BJ (cell line): ENCODE measurements around the gene HCFC1. TPM values are rescaled to one million over a fixed set of nuclear protein-coding genes. Genes with fewer than 3 reads are reported as not detected.

Experiments used
- CTCF ChIA-PET: fragments of 350-600 bp; formaldehyde crosslinking; extraction: SDS; loops from one replicate; lab custom pipeline; 2021; ENCODE audit warnings: antibody characterized with exemption, inconsistent platforms; lab: Yijun Ruan, JAX
- POLR2A ChIA-PET: fragments of 300-600 bp; sonication (Branson Sonifier 250); formaldehyde crosslinking; extraction: SDS; loops from one replicate; lab custom pipeline; 2021; ENCODE audit warnings: antibody characterized with exemption; lab: Charles Lee
- DNase-seq: peaks from one replicate; pipeline ENCODE4 v3.0.0-alpha.2; 2011; ENCODE audit warnings: low read depth
- H3K27me3 ChIP-seq: 2 replicates; pipeline ENCODE4 v1.6.0; 2011; ENCODE audit warnings: low read length; ENCODE audit not compliant: control insufficient read depth, insufficient read depth
- H3K36me3 ChIP-seq: 2 replicates; pipeline ENCODE4 v1.5.1; 2011; ENCODE audit warnings: low read length; ENCODE audit not compliant: control insufficient read depth, insufficient read depth
- H3K4me3 ChIP-seq: 2 replicates; pipeline ENCODE4 v1.5.1; 2011; ENCODE audit warnings: low read depth, mild to moderate bottlenecking, control low read depth, low read length
- polyA plus RNA-seq: library from polyadenylated mRNA; depleted of rRNA; stranded (reverse); fragments of >200 nt; gene quantifications from 2 replicates; pipeline ENCODE4 v1.2.3, GENCODE V29; 2011
- TF ChIP-seq, protein P1 (sequence below): IDR thresholded peaks from 2 replicates; pipeline ENCODE4 v1.5.1; 2011; ENCODE audit warnings: low read depth, mild to moderate bottlenecking, control low read depth, inconsistent platforms, low read length, moderate library complexity; ENCODE audit not compliant: insufficient read depth

HCFC1 gene
- polyA plus RNA-seq, 1 experiment = 3.3 TPM

GRCh38 chrX:153907456-153907855, 64.2 kb downstream of the HCFC1 start:
- ChIA-PET CTCF (interaction anchor here (1.2 to 1.4 kb wide), 2 partner anchors 15 to 143 kb away, joined by 3 to 5 read pairs; partner anchors contain the start of gene PLXNB3), POLR2A (no interaction called here)
- TF ChIP-seq, protein P1, sequence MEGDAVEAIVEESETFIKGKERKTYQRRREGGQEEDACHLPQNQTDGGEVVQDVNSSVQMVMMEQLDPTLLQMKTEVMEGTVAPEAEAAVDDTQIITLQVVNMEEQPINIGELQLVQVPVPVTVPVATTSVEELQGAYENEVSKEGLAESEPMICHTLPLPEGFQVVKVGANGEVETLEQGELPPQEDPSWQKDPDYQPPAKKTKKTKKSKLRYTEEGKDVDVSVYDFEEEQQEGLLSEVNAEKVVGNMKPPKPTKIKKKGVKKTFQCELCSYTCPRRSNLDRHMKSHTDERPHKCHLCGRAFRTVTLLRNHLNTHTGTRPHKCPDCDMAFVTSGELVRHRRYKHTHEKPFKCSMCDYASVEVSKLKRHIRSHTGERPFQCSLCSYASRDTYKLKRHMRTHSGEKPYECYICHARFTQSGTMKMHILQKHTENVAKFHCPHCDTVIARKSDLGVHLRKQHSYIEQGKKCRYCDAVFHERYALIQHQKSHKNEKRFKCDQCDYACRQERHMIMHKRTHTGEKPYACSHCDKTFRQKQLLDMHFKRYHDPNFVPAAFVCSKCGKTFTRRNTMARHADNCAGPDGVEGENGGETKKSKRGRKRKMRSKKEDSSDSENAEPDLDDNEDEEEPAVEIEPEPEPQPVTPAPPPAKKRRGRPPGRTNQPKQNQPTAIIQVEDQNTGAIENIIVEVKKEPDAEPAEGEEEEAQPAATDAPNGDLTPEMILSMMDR = no peak
- DNase-seq = no peak
- no peaks in the 10 kb centered on the region for H3K36me3 ChIP-seq
- no peak overlapping the region for H3K4me3 ChIP-seq
- H3K27me3 ChIP-seq = no peaks in the 10 kb centered on the region

- POLR2A ChIA-PET = no interaction called here
- no peak overlapping the region for H3K4me3 ChIP-seq
These were observed 65.3 kb downstream of the HCFC1 start for GRCh38 chrX:153906126-153906917.

GRCh38 chrX:153905481-153906095, 66.0 kb downstream of the HCFC1 start:
- TF ChIP-seq, protein P1 = no peak
- Histone ChIP-seq H3K4me3 (no peak overlapping the region), H3K27me3 (no peaks in the 10 kb centered on the region), H3K36me3 (no peaks in the 10 kb centered on the region)
- POLR2A ChIA-PET = no interaction called here
- CTCF ChIA-PET = no interaction called here
- no peak for DNase-seq

More at GRCh38 chrX:153906126-153906917, 65.3 kb downstream of the HCFC1 start:
- Histone ChIP-seq H3K27me3 (no peaks in the 10 kb centered on the region), H3K36me3 (no peaks in the 10 kb centered on the region)
- CTCF ChIA-PET = interaction anchor here (1.0 to 1.4 kb wide), 3 partner anchors 16 to 142 kb away, joined by 3 to 5 read pairs (median 3); partner anchors contain the start of gene PLXNB3
- TF ChIP-seq, protein P1 = no peak
- no peak for DNase-seq

DNA sequence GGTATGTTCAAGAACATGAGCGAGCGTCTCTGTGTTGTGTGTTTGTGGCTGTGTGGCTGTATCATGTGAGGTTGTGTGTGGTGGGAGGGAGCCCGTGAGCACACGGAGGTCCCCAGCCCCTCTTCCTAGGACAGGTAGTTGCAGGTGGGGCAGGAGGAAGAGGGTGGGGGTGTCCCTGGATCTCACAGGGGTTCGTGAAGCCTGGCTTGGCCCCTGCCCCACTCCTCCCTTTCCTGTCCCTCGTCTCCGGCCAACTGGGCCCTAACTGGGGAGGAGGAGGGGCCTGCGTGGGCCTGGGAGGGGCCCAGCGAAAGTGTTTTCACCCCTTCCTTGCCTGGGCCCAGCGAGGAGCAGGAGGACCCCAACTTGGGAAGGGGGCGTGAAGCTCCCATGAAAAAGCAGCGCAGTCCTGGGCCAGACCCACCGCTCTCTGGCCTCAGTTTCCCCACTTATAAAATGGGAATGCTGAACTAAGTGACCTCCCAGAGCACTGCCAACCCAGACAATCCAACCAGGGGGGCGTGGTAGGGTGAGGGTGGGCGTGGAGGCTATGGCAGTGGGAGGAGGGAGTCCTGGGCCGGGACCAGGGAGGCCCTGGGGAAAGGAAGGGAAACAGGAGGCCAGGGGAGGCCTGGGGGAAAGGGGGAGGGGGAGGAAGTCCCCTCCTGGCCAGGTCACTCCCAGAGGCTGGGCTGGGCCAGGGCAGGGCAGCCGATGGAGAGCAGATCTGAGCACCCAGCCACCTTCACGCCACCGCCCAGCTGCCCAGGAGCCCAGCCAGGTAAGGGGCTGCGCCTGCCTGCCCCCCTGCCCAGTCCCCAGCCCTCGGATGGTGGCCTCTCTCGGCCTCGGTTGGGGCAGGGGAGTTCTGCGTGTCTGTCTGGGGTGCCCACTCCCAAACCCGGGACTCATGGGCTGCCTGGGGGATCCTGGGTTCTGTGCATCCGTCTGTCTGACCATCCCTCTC, 67.3 kb downstream of the HCFC1 start, which contains the start of gene AVPR2:
AVPR2 (plus strand) TSS at position 683 of the 967 bp plus-strand sequence. CDS start 473 bp downstream, outside the sequence.
- ChIA-PET POLR2A (no interaction called here), CTCF (no interaction called here)
- TF ChIP-seq, protein P1 = no peak
- no peaks in the 10 kb centered on the region for H3K27me3 ChIP-seq
- H3K36me3 ChIP-seq = no peaks in the 10 kb centered on the region
- H3K4me3 ChIP-seq = no peak within 1 kb of the TSS
- DNase-seq = no peak
